Measurements from ENCODE around the gene SGSM1.
"Not testable (repeated sequence)": the region's sequence is repeated elsewhere in the genome, so short reads cannot be mapped to it uniquely, and the experiment has no call there.

Gene SGSM1

GRCh38 chr22:24837517-24837916, 31.5 kb downstream of the SGSM1 start:
- not testable (repeated sequence) for FAIRE-seq

GRCh38 chr22:24841261-24841660, 35.2 kb downstream of the SGSM1 start:
- FAIRE-seq: no peak

DNA sequence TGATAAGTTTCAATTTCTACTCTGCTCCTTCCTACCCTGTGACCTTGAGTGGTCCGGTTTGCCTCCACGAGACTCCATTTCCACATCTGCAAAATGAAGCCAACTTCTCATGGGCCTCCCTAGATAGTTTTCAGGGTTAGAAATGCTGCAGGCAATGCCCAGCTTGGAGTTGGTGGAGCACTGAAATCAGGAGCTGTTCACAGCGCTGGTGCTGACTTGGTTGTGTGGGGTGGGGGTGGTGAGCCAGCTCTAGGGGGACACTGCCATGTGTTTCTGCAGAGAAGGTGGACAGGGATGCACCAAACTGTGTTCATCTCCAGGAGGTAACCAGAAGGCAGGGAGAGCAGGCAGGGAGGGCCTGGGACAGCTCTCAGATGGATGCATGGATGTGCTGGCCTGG, 37.0 kb downstream of the SGSM1 start:
- no peak for FAIRE-seq

DNA sequence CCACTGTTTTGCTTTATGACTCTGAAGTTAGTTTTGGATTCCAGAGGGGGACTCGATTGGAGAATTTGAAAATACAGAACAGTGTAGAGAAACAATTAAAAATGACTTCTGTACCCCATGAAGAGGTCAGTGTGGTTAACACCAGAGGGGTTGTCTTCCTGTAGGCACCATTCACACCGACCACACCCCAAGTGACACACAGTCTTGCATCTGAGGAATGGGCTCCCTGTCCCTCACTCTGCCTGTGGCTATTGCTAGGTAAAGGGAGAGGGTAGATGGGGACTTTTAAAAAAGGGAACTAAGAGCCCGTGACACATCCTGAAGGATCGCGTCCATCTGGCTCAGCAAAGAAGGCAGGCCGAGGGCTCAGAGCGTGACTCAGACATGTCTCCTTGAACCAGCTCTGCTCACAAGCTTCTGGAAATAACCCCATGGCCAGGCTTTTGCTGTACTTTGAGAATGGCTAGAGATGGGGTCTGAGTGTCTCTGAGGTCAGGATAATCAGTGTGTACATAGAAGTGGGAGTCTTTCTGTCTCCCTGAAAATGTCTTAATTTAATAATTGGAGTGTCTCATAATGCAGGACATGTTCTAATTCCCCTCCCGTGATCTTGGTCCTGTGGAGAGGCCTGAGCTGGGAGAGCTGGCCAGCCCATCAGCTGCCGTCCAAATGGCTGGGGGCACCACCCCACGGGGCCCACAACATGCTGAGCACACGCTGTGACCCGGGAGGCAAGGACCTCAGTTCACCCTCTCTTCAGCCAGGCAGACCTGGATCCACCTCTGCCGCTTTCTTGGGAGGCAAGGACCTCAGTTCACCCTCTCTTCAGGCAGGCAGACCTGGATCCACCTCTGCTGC, 39.3 kb downstream of the SGSM1 start:
- no peak for FAIRE-seq

DNA sequence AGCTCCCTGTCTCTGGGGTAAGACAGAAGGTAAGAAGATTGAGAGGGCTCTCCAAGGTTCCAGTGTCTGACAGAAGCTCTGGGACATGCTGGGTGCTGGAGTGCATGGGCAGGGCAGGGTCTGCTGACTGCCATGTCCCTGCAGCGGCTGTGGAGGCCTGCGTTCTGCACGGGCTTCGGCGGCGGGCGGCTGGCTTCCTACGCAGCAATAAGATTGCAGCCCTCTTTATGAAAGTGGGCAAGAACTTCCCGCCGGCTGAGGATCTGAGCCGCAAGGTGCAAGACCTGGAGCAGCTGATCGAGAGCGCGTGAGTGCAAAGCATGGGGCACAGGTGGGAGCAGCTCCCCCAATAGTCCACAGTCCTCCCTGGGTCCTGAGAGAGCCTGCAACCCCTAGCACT, 41.5 kb downstream of the SGSM1 start:
- no peak for FAIRE-seq

GRCh38 chr22:24848559-24849168, 42.7 kb downstream of the SGSM1 start:
- FAIRE-seq: no peak

DNA sequence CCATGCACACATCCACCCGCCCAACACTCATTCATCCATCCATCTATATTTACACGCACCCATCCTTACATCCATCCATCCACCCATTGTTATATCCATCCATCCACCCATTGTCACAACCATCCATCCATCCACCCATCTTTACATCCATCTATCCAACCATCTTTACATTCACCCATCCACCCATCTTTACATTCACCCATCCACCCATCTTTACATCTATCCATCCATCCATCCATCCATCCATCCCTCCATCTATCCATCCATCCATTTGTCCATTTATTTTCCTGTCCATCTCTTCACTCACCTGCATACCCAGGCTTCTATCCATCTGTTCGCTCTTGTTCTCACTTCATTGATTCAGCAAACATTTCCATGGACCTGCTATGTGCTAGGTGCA, 49.8 kb downstream of the SGSM1 start:
- no peak for FAIRE-seq

DNA sequence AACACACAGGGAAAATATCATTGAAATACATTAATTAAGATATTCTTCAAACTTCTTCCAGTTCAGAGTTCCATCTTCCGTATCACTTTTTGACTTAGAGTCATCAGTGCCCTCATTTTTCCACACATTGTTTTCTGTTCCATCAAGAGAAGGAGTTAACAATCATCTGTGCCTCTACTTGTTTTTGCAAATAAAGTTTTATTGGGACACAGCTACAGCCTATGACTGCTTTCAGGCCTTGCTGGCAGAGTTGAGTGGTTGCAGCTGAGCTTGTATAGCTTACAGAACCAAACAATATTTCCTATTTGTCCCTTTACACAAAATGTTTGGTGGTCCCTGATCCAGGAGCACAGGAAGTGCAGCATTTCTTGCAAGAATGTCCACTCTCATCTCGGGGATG, 51.6 kb downstream of the SGSM1 start:
- FAIRE-seq: no peak

DNA sequence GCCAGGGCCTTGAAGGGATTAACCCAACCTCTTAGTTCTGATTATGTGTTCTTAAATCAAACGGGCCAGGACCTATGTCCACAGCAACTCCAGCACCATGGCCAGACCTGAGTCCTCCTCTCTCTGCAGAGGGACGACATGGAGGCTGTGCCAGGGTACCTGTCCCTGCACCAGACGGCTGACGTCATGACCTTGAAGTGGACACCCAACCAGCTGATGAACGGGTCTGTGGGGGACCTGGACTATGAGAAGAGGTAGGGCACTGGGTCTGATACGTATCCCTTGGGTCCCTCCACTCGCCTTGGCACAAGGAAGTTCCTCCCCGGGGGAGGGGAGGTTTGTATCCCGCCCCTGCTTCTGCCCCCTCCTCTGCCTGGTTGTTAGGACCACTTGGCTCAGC, 53.6 kb downstream of the SGSM1 start:
- no peak for FAIRE-seq

GRCh38 chr22:24865508-24865907, 59.5 kb downstream of the SGSM1 start:
- FAIRE-seq: no peak

DNA sequence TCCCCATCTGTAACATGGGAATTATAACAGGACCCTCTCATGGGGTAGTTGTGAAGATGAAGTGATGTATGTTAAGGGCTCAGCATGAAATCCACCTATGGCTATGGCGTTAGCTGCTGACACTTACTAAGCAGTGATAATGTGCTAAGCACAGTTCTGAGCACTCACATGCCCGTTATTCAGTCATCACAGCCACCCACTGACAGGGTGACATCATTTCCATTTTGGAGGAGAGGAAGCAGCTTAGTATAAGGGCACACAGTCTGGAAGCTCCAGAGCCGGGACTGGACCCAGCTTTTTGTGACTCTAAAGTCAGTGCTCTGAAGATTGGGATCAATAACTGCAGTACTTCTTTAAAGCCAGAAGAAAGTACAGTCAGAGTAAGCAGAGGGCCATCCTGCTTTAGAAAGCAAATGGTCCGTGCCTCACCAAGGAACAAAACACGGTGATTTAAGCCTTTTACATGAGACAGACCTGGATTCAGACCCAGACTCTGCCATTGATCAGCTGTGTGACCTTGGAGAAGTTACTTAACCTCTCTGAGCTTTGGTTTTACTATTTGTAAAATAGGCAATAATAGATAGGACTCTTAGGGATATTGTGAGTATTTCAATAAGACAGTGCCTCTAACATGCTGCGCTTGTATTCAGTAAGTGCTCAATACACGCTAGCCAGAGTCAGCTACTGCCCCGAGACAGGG, 61.5 kb downstream of the SGSM1 start:
- no peak for FAIRE-seq

GRCh38 chr22:24868979-24869378, 63.0 kb downstream of the SGSM1 start:
- FAIRE-seq: no peak

- no peak for FAIRE-seq
Measured at GRCh38 chr22:24871611-24872205, 65.7 kb downstream of the SGSM1 start.

DNA sequence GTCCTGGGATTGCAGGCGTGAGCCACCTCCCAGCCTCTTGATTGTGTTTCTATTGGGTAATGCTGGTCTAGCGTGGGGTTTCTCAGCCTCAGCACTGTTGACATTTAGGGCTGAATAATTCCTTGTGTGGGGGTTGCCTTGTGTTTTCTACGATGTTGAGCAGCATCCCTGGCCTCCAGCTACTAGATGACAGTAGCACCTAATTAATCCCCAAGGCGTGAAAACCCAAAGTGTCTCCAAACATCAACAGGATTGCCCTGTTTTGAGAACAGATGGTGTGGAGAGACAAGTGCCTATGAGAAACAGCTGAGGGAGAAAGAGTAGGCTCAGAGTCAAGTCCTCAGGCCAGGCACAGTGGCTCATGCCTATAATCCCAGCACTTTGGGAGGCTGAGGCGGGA, 67.2 kb downstream of the SGSM1 start:
- no peak for FAIRE-seq

DNA sequence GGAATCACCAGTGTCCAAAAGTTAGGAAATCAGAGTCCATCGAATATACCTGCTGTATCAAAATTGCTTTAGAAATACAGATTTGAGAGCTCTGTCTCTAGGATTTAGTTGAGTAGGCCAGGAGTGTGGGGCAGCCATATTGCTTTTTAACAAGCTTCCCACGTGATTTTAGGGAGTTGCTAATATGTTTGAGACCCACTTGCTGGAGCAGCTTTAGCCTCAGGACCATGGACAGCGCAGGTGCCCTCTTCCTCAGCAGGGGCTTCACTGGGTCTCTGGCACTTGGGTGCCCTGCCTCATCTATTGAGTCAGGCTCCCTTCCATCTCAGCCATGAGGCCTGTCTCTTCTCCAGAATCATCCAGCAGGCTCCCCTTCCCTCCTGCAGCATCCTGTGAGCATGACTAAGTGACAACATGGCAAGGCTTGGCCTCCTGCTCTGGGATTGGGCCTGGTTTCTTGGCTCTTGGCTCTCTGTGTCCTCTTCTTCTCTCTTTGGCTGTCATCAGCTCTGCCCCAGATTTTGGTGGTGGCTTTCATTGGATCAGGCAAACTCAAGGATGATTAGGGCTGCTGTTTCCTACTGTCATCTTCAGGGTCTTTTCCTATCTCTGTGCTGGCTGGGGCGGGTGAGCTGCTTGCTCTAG, 70.0 kb downstream of the SGSM1 start:
- no peak for FAIRE-seq

GRCh38 chr22:24876700-24877099, 70.7 kb downstream of the SGSM1 start:
- FAIRE-seq: no peak

- no peak for FAIRE-seq
Measured at GRCh38 chr22:24878969-24879368, 73.0 kb downstream of the SGSM1 start.

DNA sequence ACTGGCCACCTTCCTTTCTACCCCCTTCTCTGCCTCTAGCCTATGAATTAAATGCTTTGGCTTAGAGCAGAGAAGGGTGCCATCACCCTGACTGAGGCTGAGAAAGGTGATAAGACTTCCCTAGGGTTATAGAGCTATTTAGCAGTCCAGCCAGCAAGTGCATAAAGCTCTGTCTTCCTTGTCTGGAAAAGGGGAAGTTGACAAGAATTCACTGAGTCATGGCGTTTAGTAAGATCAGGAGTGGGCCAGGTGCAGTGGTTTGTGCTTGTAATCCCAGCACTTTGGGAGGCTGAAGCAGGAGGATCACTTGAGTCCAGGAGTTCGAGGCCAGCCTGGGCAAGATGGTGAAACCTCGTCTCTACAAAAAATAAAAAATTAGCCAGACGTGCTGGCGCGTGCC, 77.4 kb downstream of the SGSM1 start:
- FAIRE-seq: no peak

DNA sequence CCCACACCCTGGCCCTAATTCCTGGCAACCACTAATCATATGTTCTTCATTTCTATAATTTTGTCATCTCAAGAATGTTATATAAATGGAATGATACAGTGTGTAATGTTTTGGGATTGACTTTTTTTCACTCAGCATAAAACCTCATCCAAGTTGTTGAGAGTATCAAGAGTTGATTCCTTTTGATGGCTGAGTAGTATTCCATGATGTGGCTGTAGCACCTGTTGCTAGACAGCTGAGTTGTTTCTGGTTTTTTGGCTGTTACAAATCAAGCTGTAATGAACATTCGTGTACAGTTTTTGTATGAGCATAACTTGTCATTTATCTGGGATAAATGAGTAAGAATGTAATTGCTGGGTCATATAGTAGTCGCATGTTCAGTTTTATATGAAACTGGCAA, 81.2 kb downstream of the SGSM1 start:
- no peak for FAIRE-seq

DNA sequence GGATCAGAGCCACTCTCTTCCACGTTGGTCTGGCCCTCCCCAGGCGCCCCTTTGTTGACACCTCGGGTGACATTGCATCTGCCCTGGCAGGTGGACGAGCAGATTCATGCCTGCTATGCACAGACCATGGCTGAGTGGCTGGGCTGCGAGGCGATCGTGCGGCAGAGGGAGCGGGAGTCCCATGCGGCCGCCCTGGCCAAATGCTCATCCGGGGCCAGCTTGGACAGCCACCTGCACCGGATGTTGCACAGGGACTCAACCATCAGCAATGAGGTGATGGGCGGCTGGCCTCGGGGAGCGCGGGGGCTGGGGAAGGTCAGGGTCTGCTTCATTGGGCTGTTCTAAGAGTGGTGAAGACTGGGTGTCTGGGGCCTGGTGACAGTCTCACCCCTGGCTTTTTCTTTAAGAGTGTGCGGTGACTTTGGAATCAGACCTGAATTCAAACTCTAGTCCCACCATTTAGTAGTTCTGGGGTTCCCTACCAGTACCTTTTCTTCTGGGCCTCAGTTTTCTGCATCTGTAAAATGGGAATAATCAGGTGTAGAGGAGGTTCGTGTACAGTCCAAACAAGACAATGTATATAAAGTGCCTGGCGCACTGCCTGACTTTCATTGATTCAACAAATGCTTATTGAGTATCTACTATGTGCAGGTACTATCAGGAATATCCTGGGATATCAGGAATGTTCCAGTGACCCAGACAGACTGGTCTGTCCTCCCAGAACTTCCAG, 87.5 kb downstream of the SGSM1 start:
- no peak for FAIRE-seq

DNA sequence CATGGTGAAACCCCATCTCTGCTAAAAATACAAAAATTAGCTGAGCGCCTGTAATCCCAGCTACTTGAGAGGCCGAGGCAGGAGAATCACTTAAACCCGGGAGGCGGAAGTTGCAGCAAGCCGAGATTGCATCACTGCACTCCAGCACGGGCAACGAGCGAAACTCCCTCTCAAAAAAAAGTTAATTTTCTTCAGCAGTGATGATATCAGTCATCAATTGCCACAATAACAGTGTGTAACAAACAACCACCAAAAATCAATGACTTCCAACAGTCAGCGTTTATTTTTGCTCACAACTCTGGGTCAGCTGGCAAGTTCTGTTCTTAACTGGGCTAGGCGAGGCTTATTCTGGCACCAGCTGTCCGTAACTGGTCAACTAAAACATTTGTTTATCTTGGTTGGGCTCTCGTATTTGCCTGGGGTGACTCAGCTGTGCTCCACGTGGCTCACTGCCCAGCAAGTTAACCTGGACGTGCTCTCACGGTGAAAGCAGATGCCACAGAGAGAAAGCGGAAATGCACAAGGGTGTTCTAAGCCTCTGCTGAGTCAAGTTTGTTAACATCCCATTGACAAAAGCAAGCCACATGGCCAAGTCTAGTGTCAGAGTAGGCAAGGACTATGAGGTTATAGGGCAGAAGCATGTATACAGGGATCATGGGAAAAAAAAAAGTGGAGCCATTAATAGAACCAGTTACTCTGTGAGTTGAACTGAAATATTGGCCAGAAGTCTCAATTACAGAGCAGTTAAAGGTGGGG, 88.4 kb downstream of the SGSM1 start:
- FAIRE-seq: no peak

GRCh38 chr22:24894998-24895397, 89.0 kb downstream of the SGSM1 start:
- FAIRE-seq: no peak

All from TTC549 (cell line).